ENCODE measurements around the gene EIF1B. TPM values are rescaled to one million over a fixed set of nuclear protein-coding genes. Genes with fewer than 3 reads are reported as not detected.

EIF1B gene
- total and polyA plus RNA-seq, 2 of the 13 experiments (the other 11 are each of a cell fraction or from before 2014, with no cell fraction given), result 12.7 to 29.1 TPM

DNA sequence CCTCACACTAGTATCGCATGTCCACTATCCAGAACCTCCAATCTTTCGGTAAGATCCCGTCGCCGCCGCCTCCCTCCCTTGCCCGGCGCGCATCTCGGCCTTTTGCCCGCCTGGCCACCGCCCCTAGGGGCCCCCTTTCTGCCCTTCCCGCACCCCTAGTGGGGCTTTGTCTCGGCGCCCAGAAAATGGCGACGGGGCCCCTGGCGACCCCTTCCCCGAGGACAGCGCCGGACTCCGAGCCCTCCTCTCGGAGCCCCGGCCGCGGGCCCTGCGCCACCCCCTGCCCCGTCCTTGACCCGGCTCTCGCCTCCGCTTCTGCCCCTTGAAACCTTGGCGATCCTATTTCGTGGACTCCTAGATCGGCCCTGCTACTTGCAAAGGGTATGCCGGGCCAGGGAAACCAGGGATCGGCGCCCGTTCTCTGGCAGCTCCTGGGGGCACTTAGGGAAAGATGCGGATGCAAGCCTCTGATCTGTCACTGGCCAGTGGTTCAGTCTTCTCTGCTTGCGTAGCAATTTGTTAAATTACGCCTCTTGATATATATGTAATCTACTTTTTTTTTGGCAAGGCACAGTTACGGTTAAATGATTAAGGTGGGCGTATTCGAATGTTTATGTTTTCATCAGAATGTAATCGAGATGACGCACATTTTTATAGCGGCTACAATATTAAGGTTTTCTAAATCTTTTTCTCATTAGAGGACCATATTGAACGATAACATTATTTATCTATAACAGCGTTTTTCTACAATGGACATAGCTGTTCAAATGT is 603 bp downstream of the EIF1B start (continued):
- TF ChIP-seq KDM6A (CRISPR knock-in tag; IDR thresholded peaks at IDR 0.05; ENCODE audit: low read depth), result no peak
- TF ChIP-seq MIER2 (CRISPR knock-in tag; IDR thresholded peaks at IDR 0.05), result no peak
- TF ChIP-seq, protein P1, sequence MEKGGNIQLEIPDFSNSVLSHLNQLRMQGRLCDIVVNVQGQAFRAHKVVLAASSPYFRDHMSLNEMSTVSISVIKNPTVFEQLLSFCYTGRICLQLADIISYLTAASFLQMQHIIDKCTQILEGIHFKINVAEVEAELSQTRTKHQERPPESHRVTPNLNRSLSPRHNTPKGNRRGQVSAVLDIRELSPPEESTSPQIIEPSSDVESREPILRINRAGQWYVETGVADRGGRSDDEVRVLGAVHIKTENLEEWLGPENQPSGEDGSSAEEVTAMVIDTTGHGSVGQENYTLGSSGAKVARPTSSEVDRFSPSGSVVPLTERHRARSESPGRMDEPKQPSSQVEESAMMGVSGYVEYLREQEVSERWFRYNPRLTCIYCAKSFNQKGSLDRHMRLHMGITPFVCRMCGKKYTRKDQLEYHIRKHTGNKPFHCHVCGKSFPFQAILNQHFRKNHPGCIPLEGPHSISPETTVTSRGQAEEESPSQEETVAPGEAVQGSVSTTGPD (CRISPR knock-in tag; IDR thresholded peaks at IDR 0.05), result no peak
- TF ChIP-seq CREB1 (IDR thresholded peaks at IDR 0.05), result no peak
- no peak for TF ChIP-seq CREB1 (CRISPR knock-in tag; IDR thresholded peaks at IDR 0.05)
- TF ChIP-seq ZNF569 (CRISPR knock-in tag; IDR thresholded peaks at IDR 0.05; ENCODE audit: borderline replicate concordance), result no peak
- TF ChIP-seq NR2F6 (IDR thresholded peaks at IDR 0.05), result peak; percentile 28; the same call in 1 of the 2 replicates
- TF ChIP-seq NR2F6 (CRISPR knock-in tag; IDR thresholded peaks at IDR 0.05), result peak; percentile 55
- no peak for TF ChIP-seq ZNF746 (CRISPR knock-in tag; IDR thresholded peaks at IDR 0.05)
- no peak for TF ChIP-seq ZNF431 (CRISPR knock-in tag; IDR thresholded peaks at IDR 0.05; ENCODE audit: borderline replicate concordance, low read depth)
- TF ChIP-seq, protein P2, sequence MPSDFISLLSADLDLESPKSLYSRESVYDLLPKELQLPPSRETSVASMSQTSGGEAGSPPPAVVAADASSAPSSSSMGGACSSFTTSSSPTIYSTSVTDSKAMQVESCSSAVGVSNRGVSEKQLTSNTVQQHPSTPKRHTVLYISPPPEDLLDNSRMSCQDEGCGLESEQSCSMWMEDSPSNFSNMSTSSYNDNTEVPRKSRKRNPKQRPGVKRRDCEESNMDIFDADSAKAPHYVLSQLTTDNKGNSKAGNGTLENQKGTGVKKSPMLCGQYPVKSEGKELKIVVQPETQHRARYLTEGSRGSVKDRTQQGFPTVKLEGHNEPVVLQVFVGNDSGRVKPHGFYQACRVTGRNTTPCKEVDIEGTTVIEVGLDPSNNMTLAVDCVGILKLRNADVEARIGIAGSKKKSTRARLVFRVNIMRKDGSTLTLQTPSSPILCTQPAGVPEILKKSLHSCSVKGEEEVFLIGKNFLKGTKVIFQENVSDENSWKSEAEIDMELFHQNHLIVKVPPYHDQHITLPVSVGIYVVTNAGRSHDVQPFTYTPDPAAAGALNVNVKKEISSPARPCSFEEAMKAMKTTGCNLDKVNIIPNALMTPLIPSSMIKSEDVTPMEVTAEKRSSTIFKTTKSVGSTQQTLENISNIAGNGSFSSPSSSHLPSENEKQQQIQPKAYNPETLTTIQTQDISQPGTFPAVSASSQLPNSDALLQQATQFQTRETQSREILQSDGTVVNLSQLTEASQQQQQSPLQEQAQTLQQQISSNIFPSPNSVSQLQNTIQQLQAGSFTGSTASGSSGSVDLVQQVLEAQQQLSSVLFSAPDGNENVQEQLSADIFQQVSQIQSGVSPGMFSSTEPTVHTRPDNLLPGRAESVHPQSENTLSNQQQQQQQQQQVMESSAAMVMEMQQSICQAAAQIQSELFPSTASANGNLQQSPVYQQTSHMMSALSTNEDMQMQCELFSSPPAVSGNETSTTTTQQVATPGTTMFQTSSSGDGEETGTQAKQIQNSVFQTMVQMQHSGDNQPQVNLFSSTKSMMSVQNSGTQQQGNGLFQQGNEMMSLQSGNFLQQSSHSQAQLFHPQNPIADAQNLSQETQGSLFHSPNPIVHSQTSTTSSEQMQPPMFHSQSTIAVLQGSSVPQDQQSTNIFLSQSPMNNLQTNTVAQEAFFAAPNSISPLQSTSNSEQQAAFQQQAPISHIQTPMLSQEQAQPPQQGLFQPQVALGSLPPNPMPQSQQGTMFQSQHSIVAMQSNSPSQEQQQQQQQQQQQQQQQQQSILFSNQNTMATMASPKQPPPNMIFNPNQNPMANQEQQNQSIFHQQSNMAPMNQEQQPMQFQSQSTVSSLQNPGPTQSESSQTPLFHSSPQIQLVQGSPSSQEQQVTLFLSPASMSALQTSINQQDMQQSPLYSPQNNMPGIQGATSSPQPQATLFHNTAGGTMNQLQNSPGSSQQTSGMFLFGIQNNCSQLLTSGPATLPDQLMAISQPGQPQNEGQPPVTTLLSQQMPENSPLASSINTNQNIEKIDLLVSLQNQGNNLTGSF (CRISPR knock-in tag; IDR thresholded peaks at IDR 0.05), result no peak
- 0 out of 2 replicates have a peak, but pooled peaks have one; percentile 15 for TF ChIP-seq KDM2A (CRISPR knock-in tag; IDR thresholded peaks at IDR 0.05; ENCODE audit: borderline replicate concordance, low read depth)
- no peak for TF ChIP-seq ZNF496 (CRISPR knock-in tag; IDR thresholded peaks at IDR 0.05; ENCODE audit: insufficient replicate concordance)
- TF ChIP-seq, protein P3, sequence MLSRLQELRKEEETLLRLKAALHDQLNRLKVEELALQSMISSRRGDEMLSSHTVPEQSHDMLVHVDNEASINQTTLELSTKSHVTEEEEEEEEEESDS (CRISPR knock-in tag; IDR thresholded peaks at IDR 0.05; ENCODE audit: borderline replicate concordance), result no peak
- TF ChIP-seq MEF2D (CRISPR knock-in tag; IDR thresholded peaks at IDR 0.05), result no peak
- TF ChIP-seq, protein P4, sequence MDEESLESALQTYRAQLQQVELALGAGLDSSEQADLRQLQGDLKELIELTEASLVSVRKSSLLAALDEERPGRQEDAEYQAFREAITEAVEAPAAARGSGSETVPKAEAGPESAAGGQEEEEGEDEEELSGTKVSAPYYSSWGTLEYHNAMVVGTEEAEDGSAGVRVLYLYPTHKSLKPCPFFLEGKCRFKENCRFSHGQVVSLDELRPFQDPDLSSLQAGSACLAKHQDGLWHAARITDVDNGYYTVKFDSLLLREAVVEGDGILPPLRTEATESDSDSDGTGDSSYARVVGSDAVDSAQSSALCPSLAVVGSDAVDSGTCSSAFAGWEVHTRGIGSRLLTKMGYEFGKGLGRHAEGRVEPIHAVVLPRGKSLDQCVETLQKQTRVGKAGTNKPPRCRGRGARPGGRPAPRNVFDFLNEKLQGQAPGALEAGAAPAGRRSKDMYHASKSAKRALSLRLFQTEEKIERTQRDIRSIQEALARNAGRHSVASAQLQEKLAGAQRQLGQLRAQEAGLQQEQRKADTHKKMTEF (CRISPR knock-in tag; IDR thresholded peaks at IDR 0.05), result no peak
- TF ChIP-seq, protein P5, sequence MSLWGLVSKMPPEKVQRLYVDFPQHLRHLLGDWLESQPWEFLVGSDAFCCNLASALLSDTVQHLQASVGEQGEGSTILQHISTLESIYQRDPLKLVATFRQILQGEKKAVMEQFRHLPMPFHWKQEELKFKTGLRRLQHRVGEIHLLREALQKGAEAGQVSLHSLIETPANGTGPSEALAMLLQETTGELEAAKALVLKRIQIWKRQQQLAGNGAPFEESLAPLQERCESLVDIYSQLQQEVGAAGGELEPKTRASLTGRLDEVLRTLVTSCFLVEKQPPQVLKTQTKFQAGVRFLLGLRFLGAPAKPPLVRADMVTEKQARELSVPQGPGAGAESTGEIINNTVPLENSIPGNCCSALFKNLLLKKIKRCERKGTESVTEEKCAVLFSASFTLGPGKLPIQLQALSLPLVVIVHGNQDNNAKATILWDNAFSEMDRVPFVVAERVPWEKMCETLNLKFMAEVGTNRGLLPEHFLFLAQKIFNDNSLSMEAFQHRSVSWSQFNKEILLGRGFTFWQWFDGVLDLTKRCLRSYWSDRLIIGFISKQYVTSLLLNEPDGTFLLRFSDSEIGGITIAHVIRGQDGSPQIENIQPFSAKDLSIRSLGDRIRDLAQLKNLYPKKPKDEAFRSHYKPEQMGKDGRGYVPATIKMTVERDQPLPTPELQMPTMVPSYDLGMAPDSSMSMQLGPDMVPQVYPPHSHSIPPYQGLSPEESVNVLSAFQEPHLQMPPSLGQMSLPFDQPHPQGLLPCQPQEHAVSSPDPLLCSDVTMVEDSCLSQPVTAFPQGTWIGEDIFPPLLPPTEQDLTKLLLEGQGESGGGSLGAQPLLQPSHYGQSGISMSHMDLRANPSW (CRISPR knock-in tag; IDR thresholded peaks at IDR 0.05; ENCODE audit: borderline replicate concordance), result no peak
- no peak for TF ChIP-seq ZFP37 (CRISPR knock-in tag; IDR thresholded peaks at IDR 0.05; ENCODE audit: borderline replicate concordance)

Data from HepG2 (cell line).